Islet of Langerhans (tissue), 1 donor: Measurements from ENCODE around the gene CD200R1L.

ENCODE experiments used
- FAIRE-seq: peaks from one replicate; lab custom pipeline; 2011; peaks lifted over from hg19 to GRCh38; lab: Jason Lieb, UNC

CD200R1L gene

GRCh38 chr3:112786881-112787579 is 59.6 kb downstream of the CD200R1L start:
- no peak for FAIRE-seq

DNA sequence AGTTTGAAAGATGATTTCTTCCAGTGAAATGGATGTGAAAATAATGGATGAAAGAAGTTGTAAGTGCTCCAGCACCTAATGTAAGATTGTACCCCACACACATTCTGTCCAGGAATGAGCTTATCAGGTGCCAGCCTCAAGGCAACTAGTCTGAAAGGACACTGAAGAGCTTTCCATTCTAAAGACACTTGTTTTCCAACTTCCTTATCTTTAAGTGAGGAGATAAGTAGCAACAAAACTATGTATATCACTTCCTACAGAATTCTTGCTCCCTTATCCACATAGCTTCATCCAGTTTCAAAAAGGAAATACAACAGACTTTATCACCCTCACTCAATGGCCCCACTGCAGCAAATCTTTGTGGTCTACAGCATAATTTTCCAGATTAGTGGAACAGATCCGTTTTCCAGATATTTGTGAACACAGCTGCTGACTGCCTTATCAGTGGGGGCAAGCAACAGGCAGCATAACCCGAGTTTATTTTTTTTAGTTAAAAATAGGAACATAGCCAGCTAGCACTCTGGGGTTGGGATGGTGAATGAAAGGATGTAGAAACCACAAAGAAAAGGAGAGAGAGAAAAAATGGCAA is 60.6 kb downstream of the CD200R1L start:
- FAIRE-seq: no peak

GRCh38 chr3:112785321-112786001 is 61.2 kb downstream of the CD200R1L start:
- FAIRE-seq: no peak

DNA sequence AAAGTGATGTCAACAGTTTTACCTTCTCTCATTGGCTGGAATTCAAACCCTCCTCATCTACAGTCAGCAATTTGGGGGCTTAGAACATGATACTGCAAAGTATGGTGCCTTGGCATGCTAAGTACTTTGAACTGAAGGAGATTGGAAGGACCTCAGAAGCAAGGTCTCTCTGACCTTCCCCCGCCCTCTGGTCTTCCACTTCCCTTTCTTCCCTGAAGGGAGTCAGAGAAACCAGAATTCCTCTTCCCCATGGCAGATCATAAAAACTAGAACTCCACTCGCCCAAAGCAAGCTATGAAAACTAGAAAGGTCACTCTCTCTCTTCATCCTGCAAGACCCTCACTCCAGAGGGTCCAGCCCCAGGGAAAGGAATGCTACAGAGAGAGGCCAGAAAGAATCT is 64.2 kb downstream of the CD200R1L start:
- FAIRE-seq: no peak

DNA sequence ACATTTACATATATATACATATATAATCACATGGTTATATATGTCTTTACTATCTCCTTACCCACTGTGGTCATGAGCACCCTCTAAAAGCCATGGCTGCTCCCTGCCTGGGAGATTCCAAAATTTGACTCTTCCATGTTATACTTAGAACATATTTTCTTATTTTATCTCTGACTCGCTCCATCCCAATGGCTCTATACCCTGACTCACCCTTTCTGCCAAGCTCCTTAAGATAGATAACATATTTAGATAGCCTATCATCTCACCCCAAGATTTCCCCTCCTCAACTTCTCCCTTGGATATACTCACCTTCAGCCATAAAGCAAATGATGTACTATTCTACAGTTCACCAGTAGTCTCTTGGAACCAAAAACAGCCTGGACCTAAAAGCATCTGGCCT is 65.1 kb downstream of the CD200R1L start:
- no peak for FAIRE-seq

DNA sequence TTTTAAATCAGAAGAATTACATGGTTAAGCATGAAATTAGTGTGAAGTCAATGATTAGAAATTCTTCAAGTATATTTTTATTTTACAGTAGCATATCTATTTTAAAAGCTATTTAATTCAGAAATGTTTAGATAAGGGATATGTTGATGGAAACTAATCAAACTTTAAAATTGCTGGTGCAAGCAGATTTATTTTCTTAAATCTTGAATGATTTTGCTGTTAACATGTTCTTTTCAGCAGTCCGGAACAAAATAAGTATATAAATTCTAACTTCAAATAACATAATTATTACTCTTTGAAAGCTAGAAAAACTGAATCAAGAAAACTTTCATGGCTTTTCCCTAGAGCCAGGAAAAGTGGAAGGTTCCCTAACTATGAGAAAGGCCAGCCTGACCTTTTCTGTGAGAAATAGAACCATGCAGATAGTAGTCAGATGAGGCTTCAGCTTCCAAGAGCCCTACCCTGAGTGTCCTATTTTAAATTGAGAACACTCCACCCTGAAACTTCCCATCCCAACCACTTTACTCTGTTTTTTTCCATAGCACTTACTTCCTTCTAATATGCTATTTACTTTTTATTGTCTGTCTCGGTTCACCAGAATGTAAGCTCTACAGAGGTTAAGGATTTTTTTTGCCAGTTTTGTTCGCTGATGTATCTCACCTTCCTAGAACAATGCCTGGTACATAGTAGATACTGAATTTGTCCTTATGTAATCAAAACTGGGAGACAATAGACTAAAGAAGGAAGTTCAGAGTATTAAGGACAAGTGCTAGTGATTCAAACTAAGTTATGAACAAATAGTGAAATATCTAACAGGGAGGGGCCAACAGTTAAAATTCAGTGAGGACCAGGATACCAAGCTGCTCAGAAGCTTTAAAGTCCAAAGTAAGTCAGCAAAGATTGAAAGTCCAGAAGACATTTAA is 66.8 kb downstream of the CD200R1L start:
- no peak for FAIRE-seq

GRCh38 chr3:112779011-112779410 is 67.7 kb downstream of the CD200R1L start:
- FAIRE-seq: no peak

DNA sequence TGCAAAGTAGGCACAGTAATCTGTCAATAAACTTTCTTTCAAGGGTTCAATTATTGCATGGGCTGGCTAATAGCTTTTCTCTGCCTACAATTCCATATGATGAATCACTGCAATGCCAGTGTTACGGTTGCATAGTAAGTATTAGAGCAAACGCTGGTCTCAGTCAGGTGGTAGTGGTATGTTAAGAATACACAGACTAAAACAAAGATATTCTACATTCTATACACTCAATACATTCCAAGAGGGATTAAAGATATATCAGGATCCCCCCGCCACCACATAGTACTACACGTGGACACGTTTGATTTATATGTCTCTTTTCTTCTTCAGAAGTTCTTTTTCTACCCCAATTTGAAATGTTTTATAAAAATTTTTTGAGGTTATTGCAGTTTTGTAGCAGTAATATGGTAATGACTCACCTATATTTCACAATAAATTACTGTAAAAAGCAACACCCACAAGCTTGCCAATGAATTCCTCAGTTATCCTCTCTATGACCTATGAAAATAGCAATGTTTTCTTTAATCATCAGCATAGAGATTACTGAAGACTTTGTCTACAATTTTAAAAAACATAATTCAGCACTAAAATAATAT is 68.2 kb downstream of the CD200R1L start:
- FAIRE-seq: no peak

DNA sequence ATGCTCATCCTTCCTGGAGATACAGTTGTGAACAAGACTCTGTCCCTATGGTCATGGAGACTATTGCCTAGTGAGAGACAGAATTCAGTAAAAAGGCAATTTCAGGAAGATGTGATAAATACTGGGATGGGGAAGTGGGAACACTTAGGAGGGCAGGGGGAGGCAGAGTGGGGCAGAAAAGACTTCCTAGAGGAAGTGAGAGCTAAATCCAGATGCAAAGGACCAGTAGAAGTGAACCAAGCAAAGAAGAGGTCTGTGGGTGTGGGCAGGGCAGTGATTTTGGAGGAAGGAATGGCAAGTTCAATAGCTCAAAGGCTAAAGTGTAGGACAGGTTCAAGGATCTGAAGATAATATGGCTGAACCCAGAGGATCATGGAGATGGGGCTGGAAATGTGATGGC is 68.9 kb downstream of the CD200R1L start:
- FAIRE-seq: no peak

GRCh38 chr3:112776836-112777235 is 69.8 kb downstream of the CD200R1L start:
- no peak for FAIRE-seq

DNA sequence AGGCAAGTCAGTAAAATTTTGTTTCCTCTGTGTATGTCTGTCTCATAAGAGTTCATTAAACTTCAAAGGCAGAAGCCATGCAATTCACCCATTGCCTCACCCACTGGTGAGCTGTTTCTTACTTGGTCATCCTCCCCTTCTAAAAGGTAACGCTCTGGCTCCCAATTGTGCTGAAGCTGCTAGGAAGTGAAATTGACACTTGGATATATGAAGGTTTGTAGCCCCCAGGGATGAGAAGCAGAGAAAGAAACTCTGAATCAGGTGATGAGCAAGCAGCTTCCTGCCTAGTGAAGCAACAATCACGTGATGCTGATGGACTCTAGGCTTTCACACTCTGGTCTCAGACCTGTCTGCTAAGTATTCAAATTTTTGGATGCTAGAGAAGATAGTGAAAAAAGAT is 70.7 kb downstream of the CD200R1L start:
- FAIRE-seq: no peak

DNA sequence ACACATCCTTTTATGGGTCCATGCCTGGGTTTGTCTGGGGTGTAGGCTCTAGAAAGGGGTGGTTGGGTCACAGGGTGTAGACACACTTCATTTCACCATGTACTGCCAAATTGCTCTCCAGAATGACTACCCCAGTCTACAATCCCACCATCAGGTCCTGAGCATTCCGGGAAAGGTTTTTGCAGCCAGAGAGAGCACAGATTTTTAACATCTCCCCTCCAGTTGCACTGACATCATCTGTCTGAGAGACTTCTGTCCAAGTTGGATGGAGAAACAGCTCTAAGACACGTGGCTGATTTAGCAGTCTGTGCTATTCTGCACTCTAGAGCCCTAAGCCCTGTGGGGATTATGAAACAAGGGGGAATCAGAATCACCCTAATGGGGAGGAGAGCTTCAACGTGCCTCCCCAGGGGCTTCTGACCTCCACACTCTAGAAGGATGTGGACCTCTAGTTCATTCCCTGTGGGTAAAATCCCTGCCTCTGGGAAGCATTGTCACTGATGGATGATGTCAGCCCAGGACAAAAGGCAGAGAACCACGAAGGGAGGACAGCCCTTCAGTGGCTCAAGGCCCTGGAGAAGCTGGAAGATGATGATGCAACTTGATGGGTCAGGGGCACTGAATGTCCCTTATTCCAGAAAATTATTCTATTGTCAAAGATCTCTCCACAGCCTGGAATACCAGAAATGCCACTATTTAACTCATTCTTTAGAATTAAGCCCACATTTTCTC is 71.5 kb downstream of the CD200R1L start:
- FAIRE-seq: no peak

- no peak for FAIRE-seq
These were observed 72.3 kb downstream of the CD200R1L start for GRCh38 chr3:112774293-112774926.

DNA sequence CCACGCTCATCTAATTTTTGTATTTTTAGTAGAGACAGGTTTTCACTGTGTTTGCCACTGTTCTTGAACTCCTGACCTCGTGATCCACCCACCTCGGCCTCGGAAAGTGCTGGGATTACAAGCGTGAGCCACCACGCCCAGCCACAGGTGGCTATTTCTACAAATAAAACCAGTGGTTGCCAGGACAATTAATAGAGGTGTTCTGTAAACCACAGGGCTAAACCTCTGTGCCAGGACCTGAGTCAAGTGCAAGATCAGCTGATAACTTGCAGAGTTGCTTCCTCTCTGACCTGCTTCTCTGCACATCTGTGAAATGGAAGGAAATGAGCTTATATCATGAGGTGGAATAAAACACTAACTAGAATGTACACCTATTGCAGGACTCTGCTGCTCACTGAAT is 72.8 kb downstream of the CD200R1L start:
- FAIRE-seq: no peak

DNA sequence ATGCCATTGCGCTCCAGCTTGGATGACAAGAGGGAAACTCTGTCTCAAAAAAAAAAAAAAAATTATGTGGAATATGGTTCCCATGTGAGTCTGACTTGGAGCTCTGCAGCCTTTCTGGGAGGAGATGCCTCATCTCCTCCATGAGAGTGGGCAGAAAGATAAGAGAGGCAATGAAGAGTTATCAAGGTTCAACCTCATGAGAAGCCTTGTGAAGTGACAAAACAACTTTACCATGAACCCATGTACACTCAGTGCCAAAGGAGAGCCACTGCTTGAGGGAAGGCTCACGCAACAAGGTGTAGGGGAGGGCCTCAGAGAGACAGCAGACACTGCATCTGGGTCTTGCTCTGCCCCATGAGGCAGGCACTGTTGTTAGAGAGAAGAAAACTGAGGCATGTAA is 75.7 kb downstream of the CD200R1L start:
- FAIRE-seq: no peak

GRCh38 chr3:112770032-112770626 is 76.5 kb downstream of the CD200R1L start:
- FAIRE-seq: no peak

DNA sequence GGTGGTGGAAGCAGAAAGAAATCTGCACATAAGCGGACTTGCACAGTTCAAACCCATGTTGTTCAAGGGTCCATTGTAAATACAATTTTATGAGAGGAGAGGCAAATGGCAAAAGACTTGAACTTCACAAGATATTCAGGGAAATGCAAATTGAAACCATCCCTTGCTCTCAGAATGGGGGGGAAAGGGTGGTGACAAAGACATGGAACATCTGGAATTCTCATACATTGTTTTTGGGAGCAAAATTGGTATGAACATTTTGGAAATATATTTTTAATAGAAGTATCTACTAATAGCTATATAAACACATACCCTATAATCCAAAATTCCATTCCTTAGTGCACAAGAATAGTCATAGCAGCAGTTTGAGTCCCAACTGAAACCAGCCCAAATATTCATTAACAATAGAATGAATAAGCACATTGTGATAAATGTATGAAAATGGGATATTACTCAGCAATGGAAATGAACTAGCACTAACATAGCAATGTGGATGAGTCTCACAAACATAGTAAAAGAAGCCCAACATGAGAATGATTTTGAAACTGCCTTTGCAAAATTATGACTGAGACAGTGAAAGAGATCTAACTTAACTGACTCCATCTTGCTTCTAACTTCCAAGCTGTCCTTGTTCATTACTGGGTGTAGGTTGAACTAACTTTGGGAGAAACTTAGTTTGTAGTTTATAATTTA is 77.2 kb downstream of the CD200R1L start:
- no peak for FAIRE-seq

DNA sequence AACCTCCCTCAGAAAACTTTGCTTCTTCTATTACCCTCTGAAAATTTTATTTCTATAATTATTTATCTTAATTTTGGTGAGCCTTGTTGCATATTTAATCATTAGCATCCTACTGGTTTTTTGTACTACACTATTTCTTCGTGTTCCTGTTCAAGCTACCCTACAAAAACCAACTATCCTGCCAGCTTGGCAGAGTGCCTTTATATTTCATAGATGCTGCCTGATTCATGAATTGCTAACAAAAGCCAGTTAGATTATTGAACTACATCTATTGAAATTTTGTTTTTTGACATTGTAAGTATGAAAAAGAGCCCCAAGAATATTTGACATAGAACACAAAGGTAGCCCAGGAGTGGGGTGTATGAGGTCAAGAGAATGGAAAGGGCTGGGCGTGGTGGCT is 78.9 kb downstream of the CD200R1L start:
- no peak for FAIRE-seq

DNA sequence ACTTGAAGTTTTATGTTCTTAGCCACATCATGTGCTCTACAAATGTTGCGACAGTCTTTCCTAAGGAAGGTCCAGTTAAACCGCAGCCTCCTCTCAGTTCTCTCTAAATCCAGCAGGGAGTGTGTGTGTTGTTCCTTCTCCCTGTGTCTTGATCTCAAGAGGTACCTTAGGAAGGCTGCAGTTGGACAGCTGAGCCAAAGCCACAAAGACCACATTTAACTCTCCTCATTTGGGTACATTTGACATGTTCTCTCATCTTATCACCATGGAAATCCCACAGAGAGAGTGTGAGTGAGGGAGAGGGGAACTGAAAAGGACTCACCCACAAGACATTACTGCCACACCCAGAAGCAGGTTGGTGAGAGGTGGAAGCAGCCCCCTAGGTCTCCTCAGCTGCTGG is 79.5 kb downstream of the CD200R1L start:
- FAIRE-seq: no peak
